Stomach smooth muscle (tissue), 2 donors: ENCODE data around the gene CDH4.

ENCODE experiments used
- H3K27ac ChIP-seq: one replicate; pipeline ENCODE4 v1.7.0; 2013; ENCODE audit warnings: mild to moderate bottlenecking, low read length, inconsistent platforms
- H3K27me3 ChIP-seq, 2 donors: one replicate each; pipeline ENCODE4 v1.7.0; 2013; ENCODE audit warnings: low read length in 2 of 2; ENCODE audit not compliant: insufficient read depth in 2 of 2, control insufficient read depth in 1 of 2
- H3K36me3 ChIP-seq, 2 donors: one replicate each; pipeline ENCODE4 v1.7.0; 2013; ENCODE audit warnings: low read length in 2 of 2; ENCODE audit not compliant: control insufficient read depth in 2 of 2, insufficient read depth in 2 of 2
- H3K4me1 ChIP-seq: one replicate; pipeline ENCODE4 v1.7.0; 2013; ENCODE audit warnings: low read length; ENCODE audit not compliant: control insufficient read depth, insufficient read depth
- H3K4me3 ChIP-seq, 2 donors: one replicate each; pipeline ENCODE4 v1.7.0; 2013; ENCODE audit warnings: low read length in 2 of 2
- H3K9ac ChIP-seq, 2 donors: one replicate each; pipeline ENCODE4 v1.7.0; 2013; ENCODE audit warnings: low read length in 2 of 2, mild to moderate bottlenecking in 1 of 2
- H3K9me3 ChIP-seq, 2 donors: one replicate each; pipeline ENCODE4 v1.7.0; 2013; ENCODE audit warnings: low read length in 2 of 2; ENCODE audit not compliant: control insufficient read depth in 2 of 2
- donor health status: healthy.
- donor health status: Pancreatic carcinoma.

CDH4 gene

DNA sequence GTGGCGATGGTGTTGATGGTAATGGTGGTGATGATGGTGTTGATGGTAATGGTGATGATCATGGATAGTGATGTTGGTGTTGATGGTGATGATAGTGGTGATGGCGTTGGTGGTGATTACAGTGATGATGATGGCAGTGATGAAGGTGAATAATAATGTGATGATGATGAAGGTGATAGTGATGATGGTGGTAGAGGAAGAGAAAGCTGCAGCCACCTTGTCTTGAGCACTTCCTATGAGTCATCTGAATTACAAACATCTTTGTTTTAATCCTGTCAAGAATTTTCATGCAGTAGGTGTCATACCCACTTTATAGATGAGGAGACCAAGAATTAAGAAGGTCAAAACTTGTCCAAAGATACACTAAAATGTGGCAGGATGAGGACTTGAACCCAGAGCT, 571.2 kb downstream of the CDH4 start:
- H3K4me3 ChIP-seq: no peak overlapping the region
- H3K27me3 ChIP-seq: peaks cover 0 to 2% of the 10 kb centered on the region in 2 donors
- no peaks in the 10 kb centered on the region for H3K9me3 ChIP-seq
- H3K4me1 ChIP-seq: no peaks in the 10 kb centered on the region
- no peaks in the 10 kb centered on the region for H3K36me3 ChIP-seq
- no peak overlapping the region for H3K9ac ChIP-seq
- H3K27ac ChIP-seq: no peak overlapping the region

DNA sequence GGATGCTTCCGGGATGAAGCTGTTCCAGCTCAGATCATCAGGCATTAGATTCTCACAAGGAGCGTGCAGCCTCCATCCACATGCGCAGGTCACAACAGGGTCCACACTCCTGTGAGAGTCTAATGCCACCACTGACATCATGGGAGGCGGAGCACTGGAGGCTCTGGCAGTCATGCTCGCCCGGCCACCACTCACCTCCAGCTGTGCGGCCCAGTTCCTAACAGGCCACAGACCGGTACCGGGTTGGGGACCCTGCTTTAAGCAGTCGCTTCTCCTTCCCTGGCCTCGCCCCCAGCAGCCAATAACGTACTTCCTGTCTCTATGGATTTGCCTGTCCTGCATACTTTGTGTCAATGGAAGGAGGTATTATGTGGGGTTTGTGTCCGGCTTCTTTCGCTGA, 576.8 kb downstream of the CDH4 start:
- H3K4me1 ChIP-seq: no peaks in the 10 kb centered on the region

GRCh38 chr20:61829526-61829925, 577.5 kb downstream of the CDH4 start:
- H3K27me3 ChIP-seq: peaks cover 0 to 6% of the 10 kb centered on the region in 2 donors
- H3K9me3 ChIP-seq: no peaks in the 10 kb centered on the region
- no peak overlapping the region for H3K9ac ChIP-seq
- no peak overlapping the region for H3K4me3 ChIP-seq
- H3K4me1 ChIP-seq: no peaks in the 10 kb centered on the region
- H3K27ac ChIP-seq: no peak overlapping the region
- H3K36me3 ChIP-seq: no peaks in the 10 kb centered on the region

More for the DNA sequence above, 576.8 kb downstream of the CDH4 start:
- Histone ChIP-seq H3K9me3 (no peaks in the 10 kb centered on the region), H3K27me3 (peaks cover 0 to 8% of the 10 kb centered on the region in 2 donors), H3K27ac (no peak overlapping the region), H3K9ac (no peak overlapping the region), H3K36me3 (no peaks in the 10 kb centered on the region), H3K4me3 (no peak overlapping the region)

DNA sequence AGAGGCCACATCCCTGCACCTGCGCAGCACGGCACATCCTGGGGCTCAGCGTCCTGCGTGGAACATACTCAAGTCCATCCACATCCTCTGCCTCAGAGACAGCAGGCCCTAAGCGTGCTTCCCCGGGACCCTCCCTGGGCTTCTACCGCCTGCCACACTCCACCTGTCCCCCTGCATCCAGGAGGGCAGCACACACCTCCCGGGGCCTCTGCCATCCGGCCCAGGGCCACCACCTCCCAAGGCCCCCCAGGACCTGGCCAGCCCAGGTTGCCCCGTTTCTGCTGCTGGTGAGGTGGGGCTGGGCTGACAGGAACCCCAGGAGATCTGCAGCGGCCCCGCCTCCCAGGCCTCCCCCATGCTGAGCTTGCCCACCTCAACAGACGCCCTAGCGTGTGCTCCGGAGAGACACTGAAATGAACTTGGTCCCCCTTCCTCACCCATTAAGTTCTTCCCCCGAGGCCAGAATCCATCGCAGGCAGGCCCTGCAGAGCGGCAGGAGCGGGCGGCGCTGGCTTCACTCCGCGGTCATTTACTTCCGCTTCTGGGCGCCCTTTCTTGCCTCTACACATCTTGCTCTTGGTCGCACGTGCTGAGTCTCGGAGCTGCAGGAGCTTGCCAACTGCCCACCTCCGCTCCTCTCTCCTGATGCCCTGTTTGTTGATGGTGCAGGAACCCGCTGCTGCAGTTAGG, 578.3 kb downstream of the CDH4 start:
- H3K9ac ChIP-seq: no peak overlapping the region
- no peak overlapping the region for H3K4me3 ChIP-seq
- H3K9me3 ChIP-seq: no peaks in the 10 kb centered on the region
- H3K4me1 ChIP-seq: no peaks in the 10 kb centered on the region
- H3K27me3 ChIP-seq: peaks cover 0 to 6% of the 10 kb centered on the region in 2 donors
- H3K36me3 ChIP-seq: no peaks in the 10 kb centered on the region
- H3K27ac ChIP-seq: no peak overlapping the region

DNA sequence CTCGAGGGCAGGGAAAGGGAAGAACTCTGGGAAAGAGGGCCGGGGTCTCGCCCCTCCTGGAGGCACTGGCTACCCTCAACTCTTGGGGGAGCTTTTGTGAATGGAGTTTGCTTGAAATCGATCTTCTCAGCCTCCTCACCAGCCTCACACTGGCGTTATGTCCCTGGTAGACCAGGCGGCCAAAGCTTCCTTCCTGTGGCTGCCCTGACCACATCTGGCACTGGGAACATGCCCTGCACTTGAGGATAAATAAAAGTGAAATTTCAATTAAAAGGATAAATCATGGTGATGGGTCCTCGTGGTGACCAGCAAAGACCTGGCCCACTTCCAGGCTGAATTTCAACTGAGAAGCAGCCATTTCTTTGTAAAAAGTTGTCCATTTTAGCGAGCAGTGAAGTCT, 578.9 kb downstream of the CDH4 start:
- no peak overlapping the region for H3K4me3 ChIP-seq
- no peaks in the 10 kb centered on the region for H3K36me3 ChIP-seq
- H3K4me1 ChIP-seq: no peaks in the 10 kb centered on the region
- H3K9me3 ChIP-seq: no peaks in the 10 kb centered on the region
- no peak overlapping the region for H3K9ac ChIP-seq
- H3K27ac ChIP-seq: no peak overlapping the region
- H3K27me3 ChIP-seq: peaks cover 0 to 6% of the 10 kb centered on the region in 2 donors

DNA sequence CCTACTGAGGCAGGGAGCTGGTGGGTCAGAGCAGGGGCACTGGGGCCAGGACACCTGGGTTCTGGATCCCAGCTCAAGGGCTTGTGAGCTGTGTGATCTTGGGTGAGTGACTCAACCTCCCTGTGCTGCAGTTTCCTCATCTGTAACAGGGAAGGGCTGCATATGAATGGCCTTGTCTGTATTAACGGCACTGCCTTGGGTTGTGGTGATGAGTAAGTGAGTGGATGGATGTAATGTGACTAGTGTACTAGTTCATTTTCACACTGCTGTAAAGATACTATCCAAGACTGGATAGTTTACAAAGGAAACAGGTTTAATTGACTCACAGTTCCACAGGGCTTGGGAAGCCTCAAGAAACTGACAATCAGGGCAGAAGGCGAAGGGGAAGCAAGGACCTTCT, 580.1 kb downstream of the CDH4 start:
- Histone ChIP-seq H3K4me1 (no peaks in the 10 kb centered on the region), H3K4me3 (no peak overlapping the region), H3K27me3 (peaks cover 0 to 7% of the 10 kb centered on the region in 2 donors), H3K36me3 (no peaks in the 10 kb centered on the region), H3K9ac (no peak overlapping the region), H3K9me3 (no peaks in the 10 kb centered on the region), H3K27ac (no peak overlapping the region)

DNA sequence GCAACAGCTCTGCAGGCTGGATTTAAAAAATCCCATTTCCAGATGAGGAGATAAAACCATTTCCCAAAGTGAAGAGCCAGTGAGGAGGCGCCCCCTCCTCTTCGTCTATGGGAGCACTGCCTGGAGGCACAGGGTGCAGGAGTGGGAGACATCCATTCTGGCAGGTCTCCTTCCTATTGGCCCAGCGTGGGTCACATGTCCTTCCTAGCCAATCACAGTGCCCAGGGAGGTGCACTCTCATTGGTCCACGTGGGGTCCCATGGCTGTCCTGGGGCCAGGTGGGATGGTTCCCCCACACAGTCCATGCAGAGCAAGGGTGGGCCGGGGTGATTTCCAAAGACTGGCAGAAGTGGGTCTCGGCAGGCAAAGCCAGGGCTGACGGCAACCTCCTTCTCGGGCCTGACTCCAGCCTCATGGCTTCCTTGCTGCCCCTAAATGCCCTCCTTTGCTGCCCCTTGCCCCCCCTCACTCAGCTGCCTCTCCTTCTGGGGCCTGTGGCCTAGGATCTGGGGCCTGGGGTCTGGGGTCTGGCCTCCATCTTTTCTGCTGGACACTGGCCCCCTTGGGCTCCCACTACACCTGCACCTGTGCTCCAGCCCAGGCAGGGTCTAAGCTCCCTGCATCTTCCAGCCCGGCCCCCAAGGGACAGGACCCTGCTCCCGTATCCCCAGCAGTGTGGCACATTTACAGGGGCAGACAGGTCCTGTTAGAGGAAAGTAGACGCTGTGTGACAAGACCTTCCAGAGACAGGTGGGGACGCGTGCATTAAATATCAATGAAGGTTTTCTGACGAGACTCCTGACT, 581.9 kb downstream of the CDH4 start:
- peaks cover 0 to 8% of the 10 kb centered on the region in 2 donors for H3K27me3 ChIP-seq
- no peak overlapping the region for H3K27ac ChIP-seq
- no peaks in the 10 kb centered on the region for H3K36me3 ChIP-seq
- H3K4me1 ChIP-seq: no peaks in the 10 kb centered on the region
- no peak overlapping the region for H3K4me3 ChIP-seq
- no peaks in the 10 kb centered on the region for H3K9me3 ChIP-seq
- no peak overlapping the region for H3K9ac ChIP-seq

- H3K27me3 ChIP-seq: peaks cover 0 to 8% of the 10 kb centered on the region in 2 donors
- no peak overlapping the region for H3K4me3 ChIP-seq
- no peaks in the 10 kb centered on the region for H3K36me3 ChIP-seq
- no peak overlapping the region for H3K9ac ChIP-seq
- H3K4me1 ChIP-seq: no peaks in the 10 kb centered on the region
- no peak overlapping the region for H3K27ac ChIP-seq
- H3K9me3 ChIP-seq: no peaks in the 10 kb centered on the region
Measured at GRCh38 chr20:61835301-61835700, 583.2 kb downstream of the CDH4 start.

DNA sequence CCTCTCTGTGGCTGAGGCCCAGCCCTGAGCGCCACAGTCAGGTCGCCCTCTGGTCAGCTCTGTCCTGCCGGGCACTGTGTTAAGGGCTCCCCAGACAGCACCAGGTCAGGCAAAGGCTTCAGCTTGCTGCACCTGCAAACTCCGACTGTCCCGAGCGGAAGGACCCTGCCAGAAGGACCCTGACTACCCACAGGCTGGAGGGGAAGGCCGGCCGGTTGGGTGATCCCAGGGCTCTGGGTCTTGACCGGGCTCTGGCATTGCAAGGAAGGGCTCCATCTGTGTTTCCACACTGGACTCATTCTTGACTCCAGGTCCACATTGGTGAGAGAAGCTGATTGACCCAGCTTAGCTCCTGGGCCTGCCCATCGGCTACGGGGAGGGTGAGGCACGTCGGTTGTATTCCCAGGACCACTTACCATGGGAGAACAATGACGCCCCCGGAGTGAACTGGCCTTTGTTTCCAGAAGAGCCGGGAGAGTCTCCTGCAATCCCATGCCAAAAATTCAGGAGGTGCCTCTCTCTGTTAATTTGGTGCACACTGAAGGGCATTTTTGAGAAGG, 583.8 kb downstream of the CDH4 start:
- no peaks in the 10 kb centered on the region for H3K36me3 ChIP-seq
- H3K9me3 ChIP-seq: no peaks in the 10 kb centered on the region
- H3K27me3 ChIP-seq: peaks cover 0 to 8% of the 10 kb centered on the region in 2 donors
- no peak overlapping the region for H3K4me3 ChIP-seq
- no peak overlapping the region for H3K9ac ChIP-seq
- no peak overlapping the region for H3K27ac ChIP-seq
- no peaks in the 10 kb centered on the region for H3K4me1 ChIP-seq

DNA sequence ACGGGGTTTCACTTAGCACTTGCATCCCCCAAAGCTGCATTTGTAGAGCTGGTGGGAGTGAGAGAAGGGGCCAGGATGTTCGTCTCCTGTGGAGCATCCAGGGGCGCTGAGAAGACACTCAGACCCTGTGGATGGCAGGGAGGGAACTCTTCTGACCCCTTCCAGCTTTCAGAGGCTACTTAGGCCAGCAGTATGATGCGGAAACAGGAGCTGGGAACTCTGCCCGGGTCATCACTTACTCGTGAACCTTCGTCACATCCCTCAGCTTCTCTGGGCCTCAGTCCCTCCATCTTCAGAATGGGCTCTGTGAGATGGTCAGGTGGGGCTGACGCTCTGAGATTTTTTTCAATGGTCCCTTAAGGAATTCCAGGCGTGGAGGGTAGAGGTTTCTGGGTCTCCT, 585.1 kb downstream of the CDH4 start:
- H3K27me3 ChIP-seq: peaks cover 0 to 5% of the 10 kb centered on the region in 2 donors
- no peak overlapping the region for H3K4me3 ChIP-seq
- H3K9ac ChIP-seq: no peak overlapping the region

More for the DNA sequence above, 585.1 kb downstream of the CDH4 start:
- H3K27ac ChIP-seq: no peak overlapping the region
- H3K36me3 ChIP-seq: no peaks in the 10 kb centered on the region
- no peaks in the 10 kb centered on the region for H3K4me1 ChIP-seq
- no peaks in the 10 kb centered on the region for H3K9me3 ChIP-seq
